Measurements from ENCODE around the gene GPSM3. TPM values are rescaled to one million over a fixed set of nuclear protein-coding genes. Genes with fewer than 3 reads are reported as not detected.

GPSM3 gene
- total and polyA plus RNA-seq, 2 of the 13 experiments (the other 11 are each of a cell fraction or from before 2014, with no cell fraction given) = 0.18 to 6.2 TPM

- TF ChIP-seq CEBPG (CRISPR knock-in tag; IDR thresholded peaks at IDR 0.05) = peak; percentile 13; the same call in 1 of the 2 replicates
- 0 out of 2 replicates have a peak, but pooled peaks have one; percentile 31 for TF ChIP-seq ZNF160 (CRISPR knock-in tag; IDR thresholded peaks at IDR 0.05)
- TF ChIP-seq IRF1 (CRISPR knock-in tag; IDR thresholded peaks at IDR 0.05; ENCODE audit: low read depth) = no peak
- TF ChIP-seq NCOR1 (IDR thresholded peaks at IDR 0.05; ENCODE audit: borderline replicate concordance, low read length) = no peak; the same call in 1 of the 2 replicates
- TF ChIP-seq ZNF784 (CRISPR knock-in tag; IDR thresholded peaks at IDR 0.05; ENCODE audit: borderline replicate concordance) = no peak
- TF ChIP-seq KDM4B (CRISPR knock-in tag; IDR thresholded peaks at IDR 0.05) = peak; percentile 64
- TF ChIP-seq ZNF101 (CRISPR knock-in tag; IDR thresholded peaks at IDR 0.05; ENCODE audit: borderline replicate concordance, low read depth) = no peak
- TF ChIP-seq HNRNPLL (IDR thresholded peaks at IDR 0.05; ENCODE audit: low read depth, low read length, poor library complexity, severe bottlenecking) = peak; percentile 81
- TF ChIP-seq AGO2 (optimal IDR thresholded peaks at IDR 0.05; ENCODE audit: low read depth, low read length) = peak; percentile 93
- TF ChIP-seq DPF2 (CRISPR knock-in tag; IDR thresholded peaks at IDR 0.05; ENCODE audit: borderline replicate concordance, low read depth) = no peak; the same call in 1 of the 2 replicates
- peak; percentile 4 for TF ChIP-seq THAP11 (CRISPR knock-in tag; IDR thresholded peaks at IDR 0.05)
- peak; percentile 72; the same call in 1 of the 2 replicates for TF ChIP-seq MED1 (CRISPR knock-in tag; IDR thresholded peaks at IDR 0.05)
- TF ChIP-seq SPEN (CRISPR knock-in tag; IDR thresholded peaks at IDR 0.05; ENCODE audit: low read depth) = peak; percentile 92
- peak; percentile 40; the same call in 1 of the 2 replicates for TF ChIP-seq ZNF225 (CRISPR knock-in tag; IDR thresholded peaks at IDR 0.05)
- peak; percentile 96 for TF ChIP-seq POLR2AphosphoS5 (IDR thresholded peaks at IDR 0.05; ENCODE audit: low read depth, low read length)
- no peak for TF ChIP-seq ZMYM2 (CRISPR knock-in tag; IDR thresholded peaks at IDR 0.05)
- TF ChIP-seq GTF2F1 (IDR thresholded peaks at IDR 0.05; ENCODE audit: low read length) = no peak
- TF ChIP-seq TFE3 (CRISPR knock-in tag; IDR thresholded peaks at IDR 0.05) = peak; percentile 25
- TF ChIP-seq BCL3 (CRISPR knock-in tag; IDR thresholded peaks at IDR 0.05) = peak; percentile 80; the same call in 1 of the 2 replicates
- no peak for TF ChIP-seq SNAPC4 (CRISPR knock-in tag; IDR thresholded peaks at IDR 0.05)
These were observed 3.6 kb upstream of the GPSM3 start (continued) for GRCh38 chr6:32195902-32196681.
